Loucy (cell line): ENCODE results near the gene TMEM200A.

Source experiments
- CTCF ChIP-seq: fragments of 200-600 bp; sonication (generic); conservative IDR thresholded peaks from 2 replicates; pipeline ENCODE4 v1.5.1; 2014; ENCODE audit warnings: mild to moderate bottlenecking, antibody characterized with exemption, low read length
- EZH2phosphoT487 ChIP-seq: fragments of 200-600 bp; IDR thresholded peaks from 2 replicates; pipeline ENCODE4 v1.6.1; 2018; ENCODE audit warnings: antibody characterized with exemption, mild to moderate bottlenecking, moderate library complexity, borderline replicate concordance

- no peak for TF ChIP-seq EZH2phosphoT487
- no peak for TF ChIP-seq CTCF
Observed at GRCh38 chr6:130420911-130421310, 55.1 kb downstream of the TMEM200A start.
